Limb (tissue), 2 donors: ENCODE measurements around the gene CCDC57.
A peak's percentile ranks its signal among the peaks of the same experiment; 100 is the strongest.
"Not testable (repeated sequence)": the region's sequence is repeated elsewhere in the genome, so short reads cannot be mapped to it uniquely, and the experiment has no call there.

Source experiments
- DNase-seq, 2 donors: peaks; one replicate each; pipeline ENCODE4 v3.0.0-alpha.2; 2016; ENCODE audit errors: extremely low spot score in 2 of 2

CCDC57 gene

GRCh38 chr17:82212331-82213250, at the start of gene CCDC57:
Gene CCDC57, minus strand, starts transcription at chr17:82212842. Its CDS starts 10,898 bp downstream, at chr17:82201944.
- DNase-seq, result peak; percentile 72 to 86

GRCh38 chr17:82262344-82262743, 49.7 kb upstream of the CCDC57 start:
- DNase-seq, result no peak

- not testable (repeated sequence) for DNase-seq
These were observed 47.6 kb upstream of the CCDC57 start for GRCh38 chr17:82259972-82260961.

- DNase-seq, result no peak
These were observed 45.9 kb upstream of the CCDC57 start for GRCh38 chr17:82258555-82258954.

- DNase-seq, result no peak
These were observed 44.8 kb upstream of the CCDC57 start for GRCh38 chr17:82257473-82257872.

- DNase-seq, result no peak
These were observed 43.7 kb upstream of the CCDC57 start for GRCh38 chr17:82256242-82256885.

GRCh38 chr17:82255402-82255972, 42.8 kb upstream of the CCDC57 start:
- no peak for DNase-seq

GRCh38 chr17:82254746-82255145, 42.1 kb upstream of the CCDC57 start:
- not testable (repeated sequence) for DNase-seq

GRCh38 chr17:82254096-82254495, 41.5 kb upstream of the CCDC57 start:
- not testable (repeated sequence) for DNase-seq

- DNase-seq, result no peak
These were observed 40.5 kb upstream of the CCDC57 start for GRCh38 chr17:82253179-82253544.

- DNase-seq, result no peak
These were observed 40.0 kb upstream of the CCDC57 start for GRCh38 chr17:82252511-82253178.

GRCh38 chr17:82250868-82251500, 38.3 kb upstream of the CCDC57 start:
- DNase-seq, result no peak

- DNase-seq, result no peak
These were observed 37.4 kb upstream of the CCDC57 start for GRCh38 chr17:82249896-82250581.

- no peak for DNase-seq
These were observed 36.4 kb upstream of the CCDC57 start for GRCh38 chr17:82248815-82249674.

GRCh38 chr17:82247856-82248671, 35.4 kb upstream of the CCDC57 start:
- DNase-seq, result no peak

- DNase-seq, result no peak
These were observed 34.7 kb upstream of the CCDC57 start for GRCh38 chr17:82247182-82247823.
